ENCODE results near the gene WT1.

DNA sequence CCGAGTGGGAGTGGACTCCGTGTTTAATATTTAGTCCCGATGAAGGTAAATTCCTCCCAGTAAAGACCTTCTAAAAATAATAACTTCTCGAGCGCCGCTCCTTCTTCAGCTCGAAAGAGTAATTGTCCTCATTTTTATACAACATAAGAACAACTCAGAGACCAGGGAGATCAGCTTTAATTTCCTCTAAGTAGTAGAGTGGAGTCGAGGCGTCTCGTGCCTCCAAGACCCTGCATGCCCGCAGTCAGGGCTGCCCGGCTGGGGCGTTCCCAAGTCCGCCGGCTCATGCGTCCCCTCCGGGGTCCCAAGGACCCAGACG is 7.8 kb downstream of the WT1 start:
- TF ChIP-seq, protein P1, sequence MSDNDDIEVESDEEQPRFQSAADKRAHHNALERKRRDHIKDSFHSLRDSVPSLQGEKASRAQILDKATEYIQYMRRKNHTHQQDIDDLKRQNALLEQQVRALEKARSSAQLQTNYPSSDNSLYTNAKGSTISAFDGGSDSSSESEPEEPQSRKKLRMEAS (IDR thresholded peaks at IDR 0.05; ENCODE audit: low read depth, low read length), result no peak
- TF ChIP-seq PAX8 (IDR thresholded peaks at IDR 0.05) (no peak), RCOR1 (conservative IDR thresholded peaks at IDR 0.05; ENCODE audit: low read depth, low read length) (no peak), BRCA1 (IDR thresholded peaks at IDR 0.05; ENCODE audit: low read depth, low read length) (no peak), NR2C2 (IDR thresholded peaks at IDR 0.05; ENCODE audit: borderline replicate concordance, control insufficient read depth, insufficient read length, low read depth) (no peak), RAD51 (IDR thresholded peaks at IDR 0.05) (no peak), RB1 (IDR thresholded peaks at IDR 0.05; ENCODE audit: borderline replicate concordance) (no peak), TCF7 (IDR thresholded peaks at IDR 0.05; ENCODE audit: borderline replicate concordance) (no peak), SREBF1 (IDR thresholded peaks at IDR 0.05; ENCODE audit: low read length) (no peak), POLR2A (IDR thresholded peaks at IDR 0.05; ENCODE audit: low read depth, low read length) (no peak), PML (IDR thresholded peaks at IDR 0.05; ENCODE audit: low read length) (no peak), POLR2AphosphoS5 (IDR thresholded peaks at IDR 0.05; ENCODE audit: low read length) (no peak), HCFC1 (IDR thresholded peaks at IDR 0.05; ENCODE audit: low read length) (no peak)
- TF ChIP-seq, protein P2, sequence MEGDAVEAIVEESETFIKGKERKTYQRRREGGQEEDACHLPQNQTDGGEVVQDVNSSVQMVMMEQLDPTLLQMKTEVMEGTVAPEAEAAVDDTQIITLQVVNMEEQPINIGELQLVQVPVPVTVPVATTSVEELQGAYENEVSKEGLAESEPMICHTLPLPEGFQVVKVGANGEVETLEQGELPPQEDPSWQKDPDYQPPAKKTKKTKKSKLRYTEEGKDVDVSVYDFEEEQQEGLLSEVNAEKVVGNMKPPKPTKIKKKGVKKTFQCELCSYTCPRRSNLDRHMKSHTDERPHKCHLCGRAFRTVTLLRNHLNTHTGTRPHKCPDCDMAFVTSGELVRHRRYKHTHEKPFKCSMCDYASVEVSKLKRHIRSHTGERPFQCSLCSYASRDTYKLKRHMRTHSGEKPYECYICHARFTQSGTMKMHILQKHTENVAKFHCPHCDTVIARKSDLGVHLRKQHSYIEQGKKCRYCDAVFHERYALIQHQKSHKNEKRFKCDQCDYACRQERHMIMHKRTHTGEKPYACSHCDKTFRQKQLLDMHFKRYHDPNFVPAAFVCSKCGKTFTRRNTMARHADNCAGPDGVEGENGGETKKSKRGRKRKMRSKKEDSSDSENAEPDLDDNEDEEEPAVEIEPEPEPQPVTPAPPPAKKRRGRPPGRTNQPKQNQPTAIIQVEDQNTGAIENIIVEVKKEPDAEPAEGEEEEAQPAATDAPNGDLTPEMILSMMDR (IDR thresholded peaks at IDR 0.05 in 2 of 3, conservative IDR thresholded peaks at IDR 0.05 in 1 of 3; ENCODE audit: control insufficient read depth in 2 of 3, extremely low read depth in 1 of 3, insufficient read depth in 1 of 3, low read depth in 3 of 3, low read length in 3 of 3), result no peak

Data from GM12878 (cell line).